H1 (cell line): ENCODE measurements around the gene RAB5A. TPM values are rescaled to one million over a fixed set of nuclear protein-coding genes. Genes with fewer than 3 reads are reported as not detected.

Experiments
- ATF2 ChIP-seq: IDR thresholded peaks from 2 replicates; pipeline ENCODE4 v1.6.1; 2012; ENCODE audit warnings: low read length, inconsistent platforms
- RAD21 ChIP-seq, 2 experiments: IDR thresholded peaks in 1 of 2; conservative IDR thresholded peaks in 1 of 2; 2 replicates each; pipeline ENCODE4 v1.6.1; 2011; ENCODE audit warnings: low read depth in 2 of 2, low read length in 2 of 2, improper control_type of control experiment in 1 of 2, inconsistent platforms in 1 of 2, mild to moderate bottlenecking in 1 of 2, moderate library complexity in 1 of 2
- polyA plus RNA-seq, 7 experiments: library from polyadenylated mRNA; depleted of rRNA in 3 of 7; stranded (reverse) in 5 of 7; unstranded in 2 of 7; fragments of >200 nt in 5 of 7; fragments of 200-250 nt in 2 of 7; gene quantifications; 1 replicate in 5 of 7; 2 replicates in 1 of 7; 4 replicates in 1 of 7; pipeline versions ENCODE4 v1.2.1 to v1.2.3, GENCODE V29; 2011 to 2013; ENCODE audit warnings: missing spikeins in 2 of 7, mixed read lengths in 2 of 7
- total RNA-seq: library from RNA; stranded (reverse); fragmentation: NEBNext Ultra II Directional; extraction: Animal tissue kit (Norgen Biotek cat#: 25700); gene quantifications from 2 replicates; pipeline ENCODE4 v1.2.1, GENCODE V29; 2021

The RAB5A gene
- total and polyA plus RNA-seq, 2 of the 8 experiments (the other 6 are each of a cell fraction or from before 2014, with no cell fraction given): 22.4 to 77.7 TPM

- TF ChIP-seq ATF2: no peak
- no peak for TF ChIP-seq RAD21 (IDR thresholded peaks at IDR 0.05 in 1 of 2, conservative IDR thresholded peaks at IDR 0.05 in 1 of 2; ENCODE audit: low read depth in 2 of 2, low read length in 2 of 2)
These were observed 45.6 kb upstream of the RAB5A start (continued) for GRCh38 chr3:19901337-19901736.
